HS-5 (cell line): ENCODE measurements around the gene CCNA2.
A peak's percentile ranks its signal among the peaks of the same experiment; 100 is the strongest.

Source experiments
- DNase-seq: peaks from one replicate; pipeline ENCODE4 v3.0.0-alpha.2; 2012; ENCODE audit warnings: low read depth

Gene CCNA2

DNA sequence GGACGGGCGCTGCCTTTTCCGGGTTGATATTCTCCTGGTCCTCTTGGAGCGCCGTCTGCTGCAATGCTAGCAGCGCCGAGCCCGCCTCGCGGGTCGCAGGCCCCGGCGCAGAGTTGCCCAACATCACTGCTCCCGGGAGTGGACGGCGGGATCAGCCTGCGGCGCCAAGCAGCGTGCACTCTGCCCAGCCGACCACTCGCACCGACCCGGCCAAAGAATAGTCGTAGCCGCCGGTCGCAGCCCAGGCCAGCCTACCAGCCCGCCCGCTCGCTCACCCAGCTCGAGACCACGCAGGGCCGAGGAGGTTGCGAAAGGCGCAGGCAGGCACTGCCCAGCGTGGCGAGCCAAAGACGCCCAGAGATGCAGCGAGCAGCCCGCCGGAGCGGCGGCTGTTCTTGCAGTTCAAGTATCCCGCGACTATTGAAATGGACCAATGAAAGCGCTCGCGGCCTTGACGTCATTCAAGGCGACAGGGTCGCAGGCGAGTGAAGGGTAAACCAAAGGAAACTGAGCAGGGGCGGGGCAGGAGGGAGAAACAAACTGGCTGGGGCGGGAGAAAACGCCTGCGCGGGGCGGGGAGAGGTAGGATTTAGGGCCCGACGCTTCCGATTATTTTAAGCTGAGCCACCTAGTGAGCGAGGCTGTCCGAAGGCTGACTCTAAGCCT lies at the start of gene CCNA2:
CCNA2 (minus strand) TSS at position 379 of the 666 bp plus-strand sequence; CDS start at position 124, 255 bp downstream.
- DNase-seq: peak; percentile 93

DNA sequence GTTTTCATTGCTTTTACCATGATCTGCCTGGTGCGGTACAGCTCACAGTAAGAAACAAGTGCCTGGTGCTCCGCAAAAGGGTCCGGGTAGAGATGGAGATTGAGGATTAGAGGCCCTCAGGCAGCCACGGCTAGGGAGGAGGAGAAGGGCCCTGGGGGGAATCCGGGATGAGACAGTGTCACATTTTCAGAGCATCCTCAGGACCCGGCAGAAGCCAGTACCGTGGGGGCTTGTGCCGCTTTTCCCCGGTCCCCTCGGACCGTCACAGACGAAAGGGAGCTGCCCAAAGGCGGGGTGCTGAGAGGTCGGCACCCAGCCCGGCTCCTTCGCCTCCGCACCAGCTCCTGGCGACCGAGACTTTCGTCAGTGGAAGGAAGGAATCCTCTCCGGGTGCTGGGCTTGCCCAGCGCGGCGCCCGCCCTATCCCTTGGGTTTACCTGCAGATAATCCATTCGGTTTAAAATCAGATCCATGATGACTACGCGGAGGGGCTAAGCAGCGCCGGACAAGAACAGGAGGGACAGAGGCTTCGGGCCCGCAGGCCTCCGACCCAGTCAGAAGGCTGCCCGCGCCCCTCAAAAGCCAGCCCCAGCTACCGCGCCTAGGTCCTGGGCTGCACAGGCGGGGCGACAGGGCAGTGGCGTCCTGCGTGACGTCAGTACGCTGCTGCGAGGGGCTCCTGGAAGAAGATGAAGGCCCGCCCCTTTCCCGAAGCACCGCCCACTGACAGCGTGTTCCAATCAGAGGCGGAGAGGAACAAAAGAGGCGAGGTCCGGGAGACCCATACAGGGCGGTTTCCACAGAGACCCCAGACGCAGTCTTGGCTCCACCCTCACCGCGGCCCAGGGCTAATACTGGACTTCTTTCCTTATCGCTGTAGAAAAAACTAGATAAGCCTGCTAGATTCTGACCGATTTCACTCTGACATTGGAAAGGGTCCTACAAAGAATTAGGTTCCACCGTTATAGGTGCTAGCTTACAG lies 46.4 kb upstream of the CCNA2 start, which contains the start of gene BBS7:
BBS7 (minus strand) TSS at position 634 of the 982 bp plus-strand sequence; CDS start at position 473, 161 bp downstream.
- DNase-seq: peak; percentile 82

GRCh38 chr4:121863799-121864198 lies 40.1 kb upstream of the CCNA2 start:
- DNase-seq: no peak

DNA sequence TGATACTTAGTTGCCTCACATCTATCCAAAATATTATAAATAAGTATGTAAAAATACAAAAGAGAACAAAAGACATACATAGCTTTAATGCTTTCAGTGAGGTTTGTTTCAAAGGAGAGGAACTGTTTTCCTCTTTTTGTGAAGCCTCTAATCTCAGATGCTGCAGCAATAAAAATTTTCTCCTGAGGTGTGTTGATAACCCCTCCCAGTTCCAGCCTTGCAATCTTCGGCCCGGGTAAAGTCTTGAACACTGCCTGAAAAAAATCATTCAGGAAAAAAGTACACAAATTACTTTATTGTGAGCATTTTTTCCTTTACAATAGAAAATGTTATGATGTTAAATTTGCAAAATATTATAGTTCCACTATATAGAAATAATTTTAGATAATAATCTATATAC lies 37.7 kb upstream of the CCNA2 start:
- DNase-seq: no peak

DNA sequence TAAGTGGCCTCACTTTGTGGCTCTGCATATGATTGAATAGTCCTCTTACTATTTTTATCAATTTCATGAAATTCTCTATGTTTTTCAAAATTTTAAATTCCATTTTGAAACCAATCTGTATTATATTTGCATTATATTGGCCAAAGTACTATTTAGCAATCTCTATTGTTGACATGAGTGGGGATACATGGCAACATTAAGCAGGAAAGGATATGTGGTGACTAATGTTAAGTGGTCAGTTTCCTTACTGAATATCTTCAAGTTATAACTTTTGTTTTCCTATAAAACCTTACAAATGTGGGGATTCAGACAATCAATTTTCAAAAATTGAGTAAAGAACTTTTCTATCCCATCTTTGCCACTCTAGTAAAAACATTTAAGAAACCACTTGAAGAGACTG lies 36.4 kb upstream of the CCNA2 start:
- DNase-seq: no peak

DNA sequence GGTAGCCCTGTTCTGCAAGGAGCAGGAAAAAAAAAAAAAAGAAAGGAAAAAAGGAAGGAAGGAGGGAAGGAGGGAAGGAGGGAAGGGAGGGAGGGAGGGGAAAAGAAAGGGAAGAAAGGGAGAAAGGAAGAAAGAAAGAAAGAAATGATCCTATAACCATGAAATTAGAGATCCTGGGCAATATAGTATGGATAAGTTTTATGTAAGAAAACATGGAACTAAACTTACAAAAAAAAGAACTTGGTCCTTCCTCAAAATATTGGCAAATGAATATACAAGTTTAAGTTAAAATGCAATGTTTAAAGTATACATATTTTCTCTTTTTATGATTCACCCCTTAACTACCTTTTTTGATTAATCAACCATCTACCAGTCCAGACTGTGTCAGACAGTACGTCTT lies 27.7 kb upstream of the CCNA2 start:
- no peak for DNase-seq

DNA sequence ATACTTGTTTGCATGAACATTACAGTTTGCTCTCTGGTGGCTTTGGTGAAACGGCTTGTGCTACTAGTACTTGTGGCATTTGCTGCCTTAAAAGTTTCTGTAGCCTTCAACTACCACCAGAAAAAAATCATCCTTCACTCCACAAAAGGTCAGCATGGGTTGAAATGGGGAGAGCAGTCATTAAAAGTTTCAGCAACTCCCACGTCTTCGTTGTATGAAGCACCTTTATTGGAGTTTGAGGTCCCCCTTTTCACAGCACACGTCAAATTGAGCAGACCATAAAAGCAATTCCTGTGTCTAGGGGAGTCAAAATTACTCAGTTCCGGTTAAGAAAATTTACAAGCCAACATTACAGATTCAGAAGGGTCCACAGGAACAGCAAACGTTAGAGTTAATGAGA lies 23.0 kb upstream of the CCNA2 start:
- no peak for DNase-seq

DNA sequence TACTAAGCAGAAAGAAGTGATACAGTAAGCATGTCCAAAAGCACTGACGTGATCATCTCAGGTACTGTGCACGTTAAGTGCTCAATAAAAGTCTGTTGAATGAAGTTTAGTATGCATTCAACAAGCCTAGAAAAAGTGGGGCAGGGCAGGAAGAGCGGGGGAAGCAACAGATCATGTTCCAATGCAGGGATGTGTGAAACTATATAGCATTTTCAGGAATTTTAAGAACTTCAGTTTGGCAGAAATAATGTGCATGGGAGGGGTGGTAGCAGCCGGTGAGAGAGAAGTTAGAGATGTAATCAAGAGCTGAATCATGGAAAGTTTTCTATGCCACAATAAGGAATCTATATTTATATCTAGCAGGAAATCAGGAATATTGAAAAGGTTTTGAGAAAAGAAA lies 19.2 kb upstream of the CCNA2 start:
- no peak for DNase-seq

GRCh38 chr4:121838136-121838535 lies 14.5 kb upstream of the CCNA2 start:
- DNase-seq: no peak

DNA sequence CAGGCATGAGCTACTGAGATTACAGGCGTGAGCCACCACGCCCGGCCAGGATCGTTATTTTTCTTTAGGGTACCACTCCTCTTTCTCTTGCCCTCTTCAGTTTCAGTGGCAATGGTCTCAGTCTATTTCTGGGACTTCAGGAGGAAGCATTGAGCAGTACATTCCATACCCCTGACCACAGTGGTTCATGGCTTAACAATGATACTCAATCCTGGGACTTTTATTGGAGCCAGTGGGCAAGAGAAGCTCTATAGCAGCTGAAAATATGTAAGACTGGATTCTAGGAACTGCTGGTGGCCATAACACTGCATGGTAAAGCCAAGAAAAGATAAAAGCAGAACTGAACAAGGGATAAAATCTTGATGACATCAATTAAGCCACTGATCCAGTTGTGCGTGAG lies 5.8 kb upstream of the CCNA2 start:
- DNase-seq: no peak

- DNase-seq: peak; percentile 44
Observed at GRCh38 chr4:121827853-121828252, 4.2 kb upstream of the CCNA2 start.

GRCh38 chr4:121824950-121825349 lies 1.3 kb upstream of the CCNA2 start:
- DNase-seq: no peak

DNA sequence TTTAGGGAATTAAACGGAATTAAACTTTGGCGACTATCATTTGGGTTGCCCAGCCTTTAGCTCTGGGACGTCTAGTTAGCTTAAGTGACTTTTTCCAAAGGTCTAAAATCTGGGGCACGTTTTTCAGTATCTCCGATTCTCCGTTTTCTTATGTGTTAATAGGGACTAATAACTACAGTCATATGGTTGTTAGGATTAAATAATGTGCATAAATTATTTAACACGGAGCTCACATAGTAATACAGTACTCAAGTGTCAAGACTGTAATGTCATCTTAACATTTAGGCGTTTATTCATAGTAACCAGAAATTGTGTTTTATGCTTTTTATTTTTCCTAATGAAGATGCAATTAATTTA lies 466 bp upstream of the CCNA2 start:
- no peak for DNase-seq

GRCh38 chr4:121822796-121823504 lies 733 bp downstream of the CCNA2 start:
- peak; percentile 25 for DNase-seq

GRCh38 chr4:121822047-121822446 lies 1.6 kb downstream of the CCNA2 start:
- DNase-seq: no peak

DNA sequence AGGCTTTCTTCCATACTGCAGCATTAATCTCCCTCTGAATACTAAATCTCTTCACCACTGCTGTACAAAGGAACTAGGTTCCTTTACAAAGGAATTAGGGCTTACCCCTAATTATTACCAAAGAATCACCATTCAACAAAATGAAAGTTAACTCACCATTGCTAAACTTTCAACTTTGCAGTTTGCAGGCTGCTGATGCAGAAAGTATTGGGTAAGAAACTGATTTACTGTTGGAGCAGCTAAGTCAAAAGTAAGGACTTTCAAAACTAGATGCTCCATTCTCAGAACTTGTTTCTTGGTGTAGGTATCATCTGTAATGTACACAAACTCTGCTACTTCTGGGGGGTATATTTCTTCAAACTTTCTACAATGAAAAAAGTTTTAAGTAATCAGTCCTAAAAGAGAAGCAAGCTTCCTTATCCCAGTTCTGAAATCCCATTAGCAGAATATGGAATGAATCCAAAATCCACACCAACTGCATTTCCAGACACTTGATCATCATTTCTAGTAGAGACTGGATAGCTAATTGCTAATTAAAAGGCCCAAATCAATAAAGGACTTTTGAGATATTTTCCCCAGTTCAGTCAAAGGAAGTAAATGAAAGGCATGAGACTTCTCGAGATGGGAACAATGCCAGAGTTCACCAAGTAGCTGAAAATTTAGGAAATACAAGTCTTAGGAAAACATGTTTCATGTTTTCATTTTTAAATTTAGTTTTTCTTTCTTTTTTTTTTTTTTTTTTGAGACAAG lies 4.3 kb downstream of the CCNA2 start:
- no peak for DNase-seq

DNA sequence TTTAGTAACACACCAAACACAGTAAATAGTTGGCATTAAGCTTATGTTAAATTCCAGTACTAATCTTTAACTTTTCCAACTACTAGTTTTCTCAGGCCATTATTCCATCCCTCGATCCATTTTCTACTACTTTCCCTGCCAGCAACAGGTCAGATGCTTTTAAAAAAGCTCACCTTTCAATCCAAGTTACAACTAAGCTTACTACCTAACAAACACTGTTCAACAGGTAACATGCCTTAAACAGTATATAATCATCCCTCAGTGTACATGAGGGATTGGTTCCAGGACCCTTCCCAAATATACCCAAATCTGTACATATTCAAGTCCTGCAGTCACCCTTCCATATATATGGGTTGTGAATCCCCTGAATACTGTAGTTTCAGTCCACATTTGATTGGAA lies 5.5 kb downstream of the CCNA2 start:
- no peak for DNase-seq

DNA sequence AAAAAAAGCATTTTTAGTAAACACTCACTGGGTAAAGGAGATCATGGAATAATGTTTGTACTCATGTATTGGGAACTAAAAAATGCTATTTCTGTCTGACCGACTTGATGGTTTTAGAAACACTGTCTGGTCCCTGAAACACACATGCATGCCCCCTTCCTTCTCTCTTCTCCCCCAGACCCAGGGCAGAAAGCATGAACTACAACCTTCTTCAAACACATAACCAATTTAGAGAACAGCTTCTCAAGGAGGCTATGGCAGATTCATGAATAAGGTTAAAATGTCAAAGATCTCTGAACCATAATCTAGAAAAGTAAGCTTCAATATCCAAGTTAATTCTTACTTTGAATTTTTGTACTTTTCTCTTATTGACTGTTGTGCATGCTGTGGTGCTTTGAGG lies 6.0 kb downstream of the CCNA2 start:
- no peak for DNase-seq

DNA sequence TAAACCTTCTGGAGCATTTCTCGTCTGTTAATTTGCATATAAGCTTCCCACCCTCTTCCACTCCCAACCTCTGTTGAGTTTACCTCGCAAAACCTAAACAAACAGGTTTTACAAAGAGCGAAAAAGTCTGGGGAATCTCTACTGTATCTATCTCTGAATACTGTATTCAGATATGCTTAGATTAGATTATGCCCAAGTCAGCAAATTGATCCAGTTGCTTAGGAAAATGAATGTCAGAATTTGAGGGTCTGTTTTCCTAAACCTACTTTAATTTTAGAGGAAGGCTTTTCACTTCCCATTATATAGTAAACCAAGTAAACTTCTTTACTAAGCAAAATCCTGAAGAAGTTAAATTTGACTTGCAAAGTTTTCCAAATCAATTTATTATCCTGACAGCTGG lies 6.7 kb downstream of the CCNA2 start:
- no peak for DNase-seq

DNA sequence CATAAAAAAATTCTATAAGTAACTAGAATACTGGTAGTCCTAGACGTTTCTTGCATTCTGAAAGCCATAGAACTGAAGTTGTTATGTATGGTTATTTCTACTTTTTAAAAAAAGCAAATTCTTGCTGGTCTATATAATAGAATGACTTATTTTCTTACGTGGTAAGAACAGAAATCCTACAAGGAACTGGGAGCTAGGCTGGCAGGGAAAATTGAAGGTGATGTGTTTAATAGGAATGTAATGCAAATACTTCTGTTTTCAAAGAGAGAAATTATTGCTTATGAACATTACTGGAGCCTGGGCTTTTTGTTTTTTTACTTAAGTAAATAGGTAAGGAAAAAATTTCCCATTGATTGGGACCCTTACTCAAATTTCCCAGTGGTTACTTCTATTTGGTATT lies 8.9 kb downstream of the CCNA2 start:
- DNase-seq: no peak

DNA sequence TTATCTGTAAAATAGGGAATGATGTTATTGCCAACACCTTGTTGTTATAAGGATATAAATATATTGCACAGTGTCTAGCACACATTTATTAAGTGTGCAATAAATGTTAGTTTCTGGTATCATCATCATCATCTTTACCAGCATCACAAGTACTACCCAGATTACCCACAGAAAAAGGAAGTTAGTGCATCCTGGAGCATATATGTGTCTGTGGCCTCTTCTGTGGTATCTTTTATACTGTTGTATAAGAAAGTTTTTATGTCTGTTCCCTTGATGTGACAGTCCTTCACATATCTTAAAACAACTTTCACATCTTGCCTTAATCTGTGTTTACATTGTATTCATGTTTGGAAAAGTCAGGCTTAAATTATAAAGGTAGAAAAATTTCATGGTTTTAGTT lies 12.6 kb downstream of the CCNA2 start:
- DNase-seq: no peak

- DNase-seq: no peak
Observed at GRCh38 chr4:121806411-121806810, 17.3 kb downstream of the CCNA2 start.
